Esophagus muscularis mucosa (tissue), 4 donors: ENCODE data around the gene USP34. TPM values are rescaled to one million over a fixed set of nuclear protein-coding genes. Genes with fewer than 3 reads are reported as not detected.
"Not testable (repeated sequence)": the region's sequence is repeated elsewhere in the genome, so short reads cannot be mapped to it uniquely, and the experiment has no call there.

Experiments
- DNase-seq: peaks from one replicate; pipeline ENCODE4 v3.0.0-alpha.2; 2017; ENCODE audit errors: extremely low spot score
- H3K27ac ChIP-seq, 4 donors: fragments of 200-600 bp; sonication (generic); replicated peaks in 1 of 4; 1 replicate in 3 of 4; 2 replicates in 1 of 4; pipeline ENCODE4 v1.5.1; 2016 to 2019; ENCODE audit warnings: mild to moderate bottlenecking in 1 of 4
- H3K27me3 ChIP-seq, 4 donors: fragments of 200-600 bp; sonication (generic); one replicate each; pipeline versions ENCODE4 v1.5.1 to v1.6.0; 2016 to 2019
- H3K36me3 ChIP-seq, 4 donors: fragments of 200-600 bp; sonication (generic); one replicate each; pipeline ENCODE4 v1.5.1; 2016 to 2019
- H3K4me1 ChIP-seq, 4 donors: fragments of 200-600 bp; sonication (generic); one replicate each; pipeline ENCODE4 v1.5.1; 2016 to 2019
- H3K4me3 ChIP-seq, 4 donors: fragments of 200-600 bp; sonication (generic); 1 replicate in 2 of 4; 2 replicates in 2 of 4; pipeline ENCODE4 v1.5.1; 2016 to 2019; ENCODE audit warnings: mild to moderate bottlenecking in 4 of 4, moderate library complexity in 1 of 4
- H3K9me3 ChIP-seq, 4 donors: fragments of 200-600 bp; sonication (generic); 1 replicate in 3 of 4; 2 replicates in 1 of 4; pipeline ENCODE4 v1.5.1; 2016 to 2019
- EP300 ChIP-seq: sonication (generic); formaldehyde crosslinking; IDR thresholded peaks from one replicate; pipeline ENCODE4 v1.6.1; 2017; ENCODE audit warnings: antibody characterized with exemption
- POLR2A ChIP-seq: fragments of 450-650 bp; IDR thresholded peaks from one replicate; pipeline ENCODE4 v1.6.1; 2017; ENCODE audit warnings: antibody characterized with exemption, moderate library complexity, mild to moderate bottlenecking, low read depth
- POLR2AphosphoS5 ChIP-seq, 2 donors: sonication (generic); formaldehyde crosslinking; IDR thresholded peaks; one replicate each; pipeline ENCODE4 v1.6.1; 2017; ENCODE audit warnings: antibody characterized with exemption in 2 of 2
- WGBS: methylation state at CpG from one replicate; pipeline ENCODE4 v1.1.5; 2018; 5-methylcytosine and 5-hydroxymethylcytosine counted together
- intact Hi-C: fragments of 100-400 bp; cut with DNase I; formaldehyde crosslinking; loops from one replicate; pipeline ENCODE4 v1.15.1; 2023
- total RNA-seq, 4 donors: library from RNA; depleted of rRNA; stranded (reverse); fragments of >200 nt; gene quantifications; one replicate each; pipeline versions ENCODE4 v1.1.0 to v1.2.1, GENCODE V29; 2016
- TF ChIP-seq, protein P1 (sequence below), 3 experiments: fragments of 200-600 bp in 2 of 3; fragments of 450-650 bp in 1 of 3; sonication (generic) in 2 of 3; IDR thresholded peaks; one replicate each; pipeline ENCODE4 v1.5.1; 2017 to 2019; ENCODE audit warnings: antibody characterized with exemption in 3 of 3, mild to moderate bottlenecking in 2 of 3, moderate library complexity in 1 of 3

The USP34 gene
- total RNA-seq, 4 donors from 2014 or later, result 124 to 137 (median 129) TPM

DNA sequence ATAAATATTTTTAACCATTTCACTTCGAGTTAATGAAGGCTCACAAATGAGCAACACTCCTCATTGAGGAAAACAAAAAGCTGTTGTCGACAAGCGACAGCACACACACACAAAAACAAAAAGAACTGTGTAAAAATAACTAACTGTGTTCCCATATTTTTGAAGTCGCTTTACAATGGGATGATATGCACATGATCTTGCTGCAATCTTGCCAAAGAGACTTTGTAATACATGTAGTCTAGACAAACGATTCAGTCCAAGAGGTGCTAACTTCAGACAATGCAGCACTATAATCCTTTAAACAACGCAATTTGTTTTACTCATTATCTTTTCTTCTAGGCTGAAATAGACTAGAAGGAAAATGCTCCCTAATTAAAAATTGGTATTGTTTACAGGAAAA is 7.2 kb upstream of the USP34 start:
- Histone ChIP-seq H3K27ac (no peak overlapping the region), H3K27me3 (no peaks in the 10 kb centered on the region), H3K36me3 (peaks cover 23 to 71% (median 53%) of the 10 kb centered on the region in 4 donors), H3K4me3 (no peak overlapping the region), H3K4me1 (no peaks in the 10 kb centered on the region), H3K9me3 (no peaks in the 10 kb centered on the region)
- TF ChIP-seq POLR2AphosphoS5 (IDR thresholded peaks at IDR 0.05) (no peak), POLR2A (no peak), EP300 (no peak)
- TF ChIP-seq, protein P1, sequence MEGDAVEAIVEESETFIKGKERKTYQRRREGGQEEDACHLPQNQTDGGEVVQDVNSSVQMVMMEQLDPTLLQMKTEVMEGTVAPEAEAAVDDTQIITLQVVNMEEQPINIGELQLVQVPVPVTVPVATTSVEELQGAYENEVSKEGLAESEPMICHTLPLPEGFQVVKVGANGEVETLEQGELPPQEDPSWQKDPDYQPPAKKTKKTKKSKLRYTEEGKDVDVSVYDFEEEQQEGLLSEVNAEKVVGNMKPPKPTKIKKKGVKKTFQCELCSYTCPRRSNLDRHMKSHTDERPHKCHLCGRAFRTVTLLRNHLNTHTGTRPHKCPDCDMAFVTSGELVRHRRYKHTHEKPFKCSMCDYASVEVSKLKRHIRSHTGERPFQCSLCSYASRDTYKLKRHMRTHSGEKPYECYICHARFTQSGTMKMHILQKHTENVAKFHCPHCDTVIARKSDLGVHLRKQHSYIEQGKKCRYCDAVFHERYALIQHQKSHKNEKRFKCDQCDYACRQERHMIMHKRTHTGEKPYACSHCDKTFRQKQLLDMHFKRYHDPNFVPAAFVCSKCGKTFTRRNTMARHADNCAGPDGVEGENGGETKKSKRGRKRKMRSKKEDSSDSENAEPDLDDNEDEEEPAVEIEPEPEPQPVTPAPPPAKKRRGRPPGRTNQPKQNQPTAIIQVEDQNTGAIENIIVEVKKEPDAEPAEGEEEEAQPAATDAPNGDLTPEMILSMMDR (IDR thresholded peaks at IDR 0.05), result no peak
- DNase-seq, result no peak
- WGBS, result 89% methylated on average over 6 of the region's 6 CpGs
- intact Hi-C loops, result no loop called here

DNA sequence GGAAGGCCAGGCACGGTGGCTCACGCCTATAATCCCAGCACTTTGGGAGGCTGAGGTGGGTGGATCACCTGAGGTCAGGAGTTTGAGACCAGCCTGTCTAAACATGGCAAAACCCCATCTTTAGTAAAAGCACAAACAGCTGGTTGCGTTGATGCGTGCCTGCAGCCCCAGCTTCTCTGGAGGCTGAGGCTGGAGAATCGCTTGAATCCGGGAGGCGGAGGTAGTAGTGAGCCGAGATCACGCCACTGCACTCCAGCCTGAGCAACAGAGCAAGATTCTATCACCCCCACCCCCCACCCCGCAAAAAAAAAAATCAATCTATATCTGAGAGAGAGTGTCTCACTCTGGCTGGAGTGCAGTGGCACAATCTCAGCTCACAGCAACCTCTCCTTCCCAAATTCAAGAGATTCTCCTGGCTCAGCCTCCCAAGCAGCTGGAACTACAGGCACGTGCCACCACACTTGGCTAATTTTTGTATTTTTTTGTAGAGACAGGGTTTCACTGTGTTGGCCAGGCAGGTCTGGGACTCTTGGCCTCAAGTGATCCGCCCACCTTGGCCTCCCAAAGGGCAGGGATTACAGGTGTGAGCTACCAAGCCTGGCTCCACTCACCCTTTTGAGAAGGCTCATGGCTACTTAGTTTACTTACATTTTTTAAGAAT is 6.2 kb upstream of the USP34 start:
- H3K9me3 ChIP-seq, H3K27ac ChIP-seq, H3K27me3 ChIP-seq, H3K4me3 ChIP-seq, DNase-seq, H3K4me1 ChIP-seq, intact Hi-C loops: not testable (repeated sequence)
- H3K36me3 ChIP-seq, result peaks cover 16 to 61% (median 44%) of the 10 kb centered on the region in 4 donors
- 100% methylated on average over 8 of the region's 12 CpGs for WGBS

DNA sequence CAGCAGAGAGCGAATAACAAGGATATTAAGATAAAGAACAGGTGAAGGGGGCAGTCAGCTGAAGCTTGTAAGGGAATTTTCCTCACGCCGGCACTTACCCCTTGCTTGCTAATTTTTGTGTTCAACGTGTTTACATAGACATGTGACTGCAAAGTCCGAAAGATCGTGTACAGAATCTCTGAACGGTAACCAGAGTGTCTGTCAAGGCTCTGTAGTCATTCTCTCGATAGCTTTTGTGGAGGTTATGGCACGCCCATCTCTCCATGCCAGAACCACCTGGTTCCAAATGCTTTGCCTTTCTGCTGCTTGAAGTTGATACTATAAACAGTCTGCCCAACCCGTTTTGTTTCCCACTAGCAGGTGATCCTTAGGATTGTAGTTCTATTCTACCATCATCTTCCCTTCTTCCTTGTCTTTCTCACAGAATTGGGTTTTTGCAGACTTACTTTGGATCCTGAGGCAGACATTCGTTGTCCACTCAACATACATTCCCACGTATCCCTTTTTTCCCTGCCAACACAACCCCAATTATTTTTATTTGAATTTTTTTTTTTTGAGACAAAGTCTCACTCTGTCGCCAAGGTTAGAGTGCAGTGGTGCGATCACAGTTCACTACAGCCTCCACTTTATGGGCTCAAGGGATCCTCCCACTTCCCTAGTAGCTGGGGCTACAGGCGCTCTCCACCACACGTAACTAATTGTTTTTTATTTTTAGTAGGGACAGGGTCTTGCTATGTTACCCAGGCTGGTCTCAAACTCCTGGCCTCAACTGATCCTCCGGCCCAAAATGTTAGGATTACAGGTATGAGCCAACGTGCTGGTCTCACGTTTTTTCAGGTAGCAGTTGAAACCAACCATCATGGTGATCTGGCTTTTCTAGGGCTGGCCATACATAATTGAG is 1.3 kb upstream of the USP34 start:
- WGBS, result 38% methylated on average over 19 of the region's 19 CpGs
- DNase-seq, result no peak
- Histone ChIP-seq H3K4me1 (peaks cover 9 to 37% (median 35%) of the 10 kb centered on the region in 4 donors), H3K4me3 (peak overlapping the region; percentile 78 to 97 (median 90)), H3K27ac (peak overlapping the region; percentile 95 to 99 (median 97)), H3K9me3 (no peaks in the 10 kb centered on the region), H3K27me3 (no peaks in the 10 kb centered on the region), H3K36me3 (peaks cover 0 to 17% (median 2%) of the 10 kb centered on the region in 4 donors)
- TF ChIP-seq EP300 (no peak), POLR2AphosphoS5 (IDR thresholded peaks at IDR 0.05) (no peak), POLR2A (no peak)
- TF ChIP-seq, protein P1 (IDR thresholded peaks at IDR 0.05), result no peak
- intact Hi-C loops, result loop anchor here (5.0 kb wide), 1 partner anchor 65 kb away; the partner anchor contains the start of gene XPO1

DNA sequence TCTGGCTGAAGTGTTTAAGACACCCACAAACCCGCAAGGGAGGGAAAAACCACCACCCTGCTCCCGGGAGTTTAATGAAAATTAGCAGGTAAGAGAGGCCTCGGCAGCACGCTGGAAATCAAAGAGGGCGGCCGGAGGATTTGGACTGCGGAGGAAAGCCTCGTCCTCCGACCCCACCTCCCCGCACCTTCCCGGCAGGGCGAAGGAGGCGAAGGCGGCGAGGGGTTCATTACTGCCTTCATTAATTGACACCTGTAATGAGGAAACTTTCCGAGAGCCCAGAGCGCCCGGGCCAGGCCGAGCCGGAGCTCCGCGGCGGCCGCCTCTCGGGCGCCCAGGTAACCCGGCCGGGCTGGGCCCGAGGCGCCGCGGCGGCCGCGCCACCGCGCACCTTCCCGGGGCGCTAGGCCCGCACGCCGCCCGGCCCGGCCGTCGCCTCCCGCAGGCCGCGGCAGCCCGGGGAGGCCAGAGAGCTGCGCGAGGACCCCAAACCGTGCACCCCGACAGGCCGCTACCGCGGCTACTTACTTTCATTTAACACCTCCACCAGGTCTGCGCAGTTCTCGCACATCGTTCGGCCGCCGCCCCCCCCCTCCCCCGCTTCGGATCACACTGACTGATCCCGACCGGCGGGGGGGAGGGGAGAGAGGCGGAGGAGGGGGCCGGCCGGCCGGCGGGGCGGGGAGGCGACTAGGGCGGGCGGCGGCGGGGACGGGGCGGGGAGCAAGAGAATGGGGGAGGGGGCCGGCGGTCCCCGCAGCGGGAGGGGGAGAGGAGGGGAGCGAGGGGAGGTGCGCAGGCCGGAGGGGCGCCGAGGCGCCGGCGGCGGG is 550 bp downstream of the USP34 start:
- under 1% methylated on average over 29 of the region's 94 CpGs for WGBS

More for the DNA sequence above, 550 bp downstream of the USP34 start:
- peaks cover 18 to 56% (median 53%) of the 10 kb centered on the region in 4 donors for H3K4me1 ChIP-seq
- H3K36me3 ChIP-seq, result peaks cover 0 to 5% (median 0%) of the 10 kb centered on the region in 4 donors
- TF ChIP-seq POLR2A, result no peak
- no peak for TF ChIP-seq EP300
- TF ChIP-seq, protein P1 (IDR thresholded peaks at IDR 0.05), result no peak
- no peak for TF ChIP-seq POLR2AphosphoS5 (IDR thresholded peaks at IDR 0.05)
- H3K27ac ChIP-seq, result peak overlapping the region; percentile 95 to 99 (median 97)
- H3K4me3 ChIP-seq, result peak overlapping the region; percentile 78 to 97 (median 90)
- DNase-seq, result peak; percentile 95
- H3K27me3 ChIP-seq, result no peaks in the 10 kb centered on the region
- intact Hi-C loops, result loop anchor here (5.0 kb wide), 1 partner anchor 67 kb away; the partner anchor contains the start of gene XPO1
- H3K9me3 ChIP-seq, result no peaks in the 10 kb centered on the region
